ENCODE measurements around the gene LST1.

DNA sequence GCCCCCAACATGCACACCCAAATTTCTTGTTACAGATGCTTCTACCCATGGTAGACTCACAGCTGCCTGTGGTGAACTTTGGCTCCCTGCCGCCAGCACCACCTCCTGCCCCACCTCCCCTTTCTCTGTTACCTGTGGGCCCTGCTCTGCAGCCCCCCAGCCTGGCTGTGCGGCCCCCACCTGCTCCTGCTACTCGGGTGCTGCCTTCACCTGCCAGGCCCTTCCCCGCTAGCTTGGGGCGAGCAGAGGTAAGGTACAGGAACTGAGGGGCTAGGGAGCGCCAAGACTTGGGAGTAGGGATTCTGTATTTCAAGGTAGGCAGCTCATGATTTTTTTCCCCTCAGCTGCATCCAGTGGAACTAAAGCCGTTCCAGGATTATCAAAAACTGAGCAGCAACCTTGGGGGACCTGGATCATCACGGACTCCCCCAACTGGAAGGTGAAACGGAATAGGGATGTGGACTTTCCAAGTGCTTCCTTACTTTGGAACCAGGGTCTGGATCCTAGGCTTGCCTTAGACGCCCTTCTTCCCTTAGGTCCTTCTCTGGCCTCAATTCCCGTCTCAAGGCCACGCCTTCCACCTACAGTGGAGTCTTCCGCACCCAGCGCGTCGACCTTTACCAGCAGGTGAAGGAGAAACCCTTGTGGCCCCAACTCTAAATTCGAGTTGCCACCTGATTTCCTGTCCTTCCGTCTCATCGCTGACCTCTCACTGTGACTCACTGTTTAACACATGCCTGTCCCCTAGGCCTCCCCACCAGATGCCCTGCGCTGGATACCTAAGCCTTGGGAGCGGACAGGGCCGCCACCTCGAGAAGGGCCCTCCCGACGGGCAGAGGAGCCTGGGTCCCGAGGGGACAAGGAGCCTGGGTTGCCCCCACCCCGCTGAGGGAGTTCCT, 50.9 kb downstream of the LST1 start:
- TF ChIP-seq, protein P1, sequence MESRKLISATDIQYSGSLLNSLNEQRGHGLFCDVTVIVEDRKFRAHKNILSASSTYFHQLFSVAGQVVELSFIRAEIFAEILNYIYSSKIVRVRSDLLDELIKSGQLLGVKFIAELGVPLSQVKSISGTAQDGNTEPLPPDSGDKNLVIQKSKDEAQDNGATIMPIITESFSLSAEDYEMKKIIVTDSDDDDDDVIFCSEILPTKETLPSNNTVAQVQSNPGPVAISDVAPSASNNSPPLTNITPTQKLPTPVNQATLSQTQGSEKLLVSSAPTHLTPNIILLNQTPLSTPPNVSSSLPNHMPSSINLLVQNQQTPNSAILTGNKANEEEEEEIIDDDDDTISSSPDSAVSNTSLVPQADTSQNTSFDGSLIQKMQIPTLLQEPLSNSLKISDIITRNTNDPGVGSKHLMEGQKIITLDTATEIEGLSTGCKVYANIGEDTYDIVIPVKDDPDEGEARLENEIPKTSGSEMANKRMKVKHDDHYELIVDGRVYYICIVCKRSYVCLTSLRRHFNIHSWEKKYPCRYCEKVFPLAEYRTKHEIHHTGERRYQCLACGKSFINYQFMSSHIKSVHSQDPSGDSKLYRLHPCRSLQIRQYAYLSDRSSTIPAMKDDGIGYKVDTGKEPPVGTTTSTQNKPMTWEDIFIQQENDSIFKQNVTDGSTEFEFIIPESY (IDR thresholded peaks at IDR 0.05) = no peak
- TF ChIP-seq TAF1 (conservative IDR thresholded peaks at IDR 0.05) (no peak), SP1 (IDR thresholded peaks at IDR 0.05) (no peak), GABPA (IDR thresholded peaks at IDR 0.05 in 1 of 2, conservative IDR thresholded peaks at IDR 0.05 in 1 of 2) (no peak), YY1 (IDR thresholded peaks at IDR 0.05) (no peak), JUND (IDR thresholded peaks at IDR 0.05) (no peak), EGR1 (IDR thresholded peaks at IDR 0.05; ENCODE audit: low read depth in 2 of 2) (no peak), RXRA (IDR thresholded peaks at IDR 0.05) (no peak), RAD21 (IDR thresholded peaks at IDR 0.05) (no peak), FOXA1 (IDR thresholded peaks at IDR 0.05) (no peak)
- TF ChIP-seq, protein P2, sequence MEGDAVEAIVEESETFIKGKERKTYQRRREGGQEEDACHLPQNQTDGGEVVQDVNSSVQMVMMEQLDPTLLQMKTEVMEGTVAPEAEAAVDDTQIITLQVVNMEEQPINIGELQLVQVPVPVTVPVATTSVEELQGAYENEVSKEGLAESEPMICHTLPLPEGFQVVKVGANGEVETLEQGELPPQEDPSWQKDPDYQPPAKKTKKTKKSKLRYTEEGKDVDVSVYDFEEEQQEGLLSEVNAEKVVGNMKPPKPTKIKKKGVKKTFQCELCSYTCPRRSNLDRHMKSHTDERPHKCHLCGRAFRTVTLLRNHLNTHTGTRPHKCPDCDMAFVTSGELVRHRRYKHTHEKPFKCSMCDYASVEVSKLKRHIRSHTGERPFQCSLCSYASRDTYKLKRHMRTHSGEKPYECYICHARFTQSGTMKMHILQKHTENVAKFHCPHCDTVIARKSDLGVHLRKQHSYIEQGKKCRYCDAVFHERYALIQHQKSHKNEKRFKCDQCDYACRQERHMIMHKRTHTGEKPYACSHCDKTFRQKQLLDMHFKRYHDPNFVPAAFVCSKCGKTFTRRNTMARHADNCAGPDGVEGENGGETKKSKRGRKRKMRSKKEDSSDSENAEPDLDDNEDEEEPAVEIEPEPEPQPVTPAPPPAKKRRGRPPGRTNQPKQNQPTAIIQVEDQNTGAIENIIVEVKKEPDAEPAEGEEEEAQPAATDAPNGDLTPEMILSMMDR (IDR thresholded peaks at IDR 0.05; ENCODE audit: low read depth, low read length, missing input control) = no peak
- TF ChIP-seq, protein P3, sequence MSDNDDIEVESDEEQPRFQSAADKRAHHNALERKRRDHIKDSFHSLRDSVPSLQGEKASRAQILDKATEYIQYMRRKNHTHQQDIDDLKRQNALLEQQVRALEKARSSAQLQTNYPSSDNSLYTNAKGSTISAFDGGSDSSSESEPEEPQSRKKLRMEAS (IDR thresholded peaks at IDR 0.05) = no peak
- TF ChIP-seq, protein P4, sequence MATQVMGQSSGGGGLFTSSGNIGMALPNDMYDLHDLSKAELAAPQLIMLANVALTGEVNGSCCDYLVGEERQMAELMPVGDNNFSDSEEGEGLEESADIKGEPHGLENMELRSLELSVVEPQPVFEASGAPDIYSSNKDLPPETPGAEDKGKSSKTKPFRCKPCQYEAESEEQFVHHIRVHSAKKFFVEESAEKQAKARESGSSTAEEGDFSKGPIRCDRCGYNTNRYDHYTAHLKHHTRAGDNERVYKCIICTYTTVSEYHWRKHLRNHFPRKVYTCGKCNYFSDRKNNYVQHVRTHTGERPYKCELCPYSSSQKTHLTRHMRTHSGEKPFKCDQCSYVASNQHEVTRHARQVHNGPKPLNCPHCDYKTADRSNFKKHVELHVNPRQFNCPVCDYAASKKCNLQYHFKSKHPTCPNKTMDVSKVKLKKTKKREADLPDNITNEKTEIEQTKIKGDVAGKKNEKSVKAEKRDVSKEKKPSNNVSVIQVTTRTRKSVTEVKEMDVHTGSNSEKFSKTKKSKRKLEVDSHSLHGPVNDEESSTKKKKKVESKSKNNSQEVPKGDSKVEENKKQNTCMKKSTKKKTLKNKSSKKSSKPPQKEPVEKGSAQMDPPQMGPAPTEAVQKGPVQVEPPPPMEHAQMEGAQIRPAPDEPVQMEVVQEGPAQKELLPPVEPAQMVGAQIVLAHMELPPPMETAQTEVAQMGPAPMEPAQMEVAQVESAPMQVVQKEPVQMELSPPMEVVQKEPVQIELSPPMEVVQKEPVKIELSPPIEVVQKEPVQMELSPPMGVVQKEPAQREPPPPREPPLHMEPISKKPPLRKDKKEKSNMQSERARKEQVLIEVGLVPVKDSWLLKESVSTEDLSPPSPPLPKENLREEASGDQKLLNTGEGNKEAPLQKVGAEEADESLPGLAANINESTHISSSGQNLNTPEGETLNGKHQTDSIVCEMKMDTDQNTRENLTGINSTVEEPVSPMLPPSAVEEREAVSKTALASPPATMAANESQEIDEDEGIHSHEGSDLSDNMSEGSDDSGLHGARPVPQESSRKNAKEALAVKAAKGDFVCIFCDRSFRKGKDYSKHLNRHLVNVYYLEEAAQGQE (IDR thresholded peaks at IDR 0.05) = no peak
- TF ChIP-seq, protein P5, sequence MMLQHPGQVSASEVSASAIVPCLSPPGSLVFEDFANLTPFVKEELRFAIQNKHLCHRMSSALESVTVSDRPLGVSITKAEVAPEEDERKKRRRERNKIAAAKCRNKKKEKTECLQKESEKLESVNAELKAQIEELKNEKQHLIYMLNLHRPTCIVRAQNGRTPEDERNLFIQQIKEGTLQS (IDR thresholded peaks at IDR 0.05) = no peak
